CD4-positive, alpha-beta T cell treated with Interleukin-2 at 100 ng/mL for 4 hours (primary cell): Measurements from ENCODE around the gene HNRNPH1.

Source experiments
- DNase-seq: peaks from one replicate; pipeline ENCODE4 v3.0.0-alpha.2; 2020; ENCODE audit warnings: low spot score

Gene HNRNPH1

GRCh38 chr5:179605026-179605833, 18.2 kb downstream of the HNRNPH1 start:
- no peak for DNase-seq

- no peak for DNase-seq
These were observed 20.2 kb downstream of the HNRNPH1 start for GRCh38 chr5:179603308-179603707.

GRCh38 chr5:179601871-179602625, 21.4 kb downstream of the HNRNPH1 start:
- no peak for DNase-seq

- DNase-seq, result no peak
These were observed 23.5 kb downstream of the HNRNPH1 start for GRCh38 chr5:179599973-179600372.

GRCh38 chr5:179599566-179599965, 23.9 kb downstream of the HNRNPH1 start:
- no peak for DNase-seq

- no peak for DNase-seq
These were observed 24.4 kb downstream of the HNRNPH1 start for GRCh38 chr5:179599100-179599499.

GRCh38 chr5:179596421-179596820, 27.1 kb downstream of the HNRNPH1 start:
- no peak for DNase-seq

GRCh38 chr5:179595916-179596315, 27.6 kb downstream of the HNRNPH1 start:
- DNase-seq, result no peak

- no peak for DNase-seq
These were observed 35.3 kb downstream of the HNRNPH1 start for GRCh38 chr5:179588166-179588565.

GRCh38 chr5:179585941-179586401, 37.5 kb downstream of the HNRNPH1 start:
- no peak for DNase-seq

GRCh38 chr5:179577286-179577960, 46.0 kb downstream of the HNRNPH1 start:
- no peak for DNase-seq

GRCh38 chr5:179572386-179572785, 51.1 kb downstream of the HNRNPH1 start:
- no peak for DNase-seq

GRCh38 chr5:179568721-179569120, 54.8 kb downstream of the HNRNPH1 start:
- DNase-seq, result no peak

GRCh38 chr5:179564526-179564925, 58.9 kb downstream of the HNRNPH1 start:
- no peak for DNase-seq
